SIG-M5 treated with dmso at 0.1 percent for 504 hours (cell line): ENCODE results near the gene PIGT.
A peak's percentile ranks its signal among the peaks of the same experiment; 100 is the strongest.

Experiments used
- DNase-seq: peaks from one replicate; lab custom pipeline; 2025; ENCODE audit not compliant: unreplicated experiment; lab: John Stamatoyannopoulos, UW

PIGT gene

GRCh38 chr20:45415822-45416637, at the start of gene PIGT:
TSS of gene PIGT (plus strand) at chr20:45416141. CDS start at chr20:45416157, 16 bp downstream.
- DNase-seq, result peak; percentile 89

DNA sequence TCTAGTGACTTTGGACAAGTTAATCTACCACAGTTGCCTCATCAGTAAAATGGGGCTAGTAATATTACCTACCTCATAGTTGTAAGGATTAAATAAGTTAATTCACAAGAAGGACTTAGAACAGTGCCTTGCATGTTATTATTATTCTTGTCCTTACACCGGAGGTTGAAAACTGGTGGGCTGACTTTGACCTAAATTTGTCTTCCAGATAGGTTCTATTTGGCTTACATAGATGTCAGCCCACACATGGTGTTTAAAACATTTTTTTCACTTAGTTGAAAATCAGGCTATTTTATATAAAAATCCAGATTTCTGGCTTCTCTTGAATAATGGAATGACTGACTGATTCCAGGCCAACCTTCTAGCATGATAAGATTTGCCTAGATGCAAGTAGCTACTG, 49.7 kb upstream of the PIGT start:
- DNase-seq, result no peak

- no peak for DNase-seq
Observed at GRCh38 chr20:45366631-45367030, 49.3 kb upstream of the PIGT start.

DNA sequence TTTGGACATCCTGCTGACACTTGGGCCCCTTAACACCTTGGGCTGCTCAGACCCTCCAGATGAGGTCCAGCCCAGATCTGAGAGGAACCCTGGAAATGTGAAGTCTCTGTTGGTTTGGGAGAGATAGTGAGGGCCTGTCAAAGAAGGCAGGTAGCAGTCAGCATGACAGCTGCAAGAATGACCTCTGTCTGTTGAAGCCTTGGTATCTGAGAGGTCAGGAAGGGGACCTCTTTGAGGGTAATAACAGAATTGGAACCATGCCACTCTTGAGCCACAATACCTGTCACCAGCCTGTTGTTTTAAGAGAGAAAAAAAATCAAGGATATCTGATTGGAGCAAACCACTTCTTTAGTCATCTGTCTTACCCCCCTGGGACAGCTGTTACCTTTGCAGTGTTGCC, 48.8 kb upstream of the PIGT start:
- DNase-seq, result no peak

DNA sequence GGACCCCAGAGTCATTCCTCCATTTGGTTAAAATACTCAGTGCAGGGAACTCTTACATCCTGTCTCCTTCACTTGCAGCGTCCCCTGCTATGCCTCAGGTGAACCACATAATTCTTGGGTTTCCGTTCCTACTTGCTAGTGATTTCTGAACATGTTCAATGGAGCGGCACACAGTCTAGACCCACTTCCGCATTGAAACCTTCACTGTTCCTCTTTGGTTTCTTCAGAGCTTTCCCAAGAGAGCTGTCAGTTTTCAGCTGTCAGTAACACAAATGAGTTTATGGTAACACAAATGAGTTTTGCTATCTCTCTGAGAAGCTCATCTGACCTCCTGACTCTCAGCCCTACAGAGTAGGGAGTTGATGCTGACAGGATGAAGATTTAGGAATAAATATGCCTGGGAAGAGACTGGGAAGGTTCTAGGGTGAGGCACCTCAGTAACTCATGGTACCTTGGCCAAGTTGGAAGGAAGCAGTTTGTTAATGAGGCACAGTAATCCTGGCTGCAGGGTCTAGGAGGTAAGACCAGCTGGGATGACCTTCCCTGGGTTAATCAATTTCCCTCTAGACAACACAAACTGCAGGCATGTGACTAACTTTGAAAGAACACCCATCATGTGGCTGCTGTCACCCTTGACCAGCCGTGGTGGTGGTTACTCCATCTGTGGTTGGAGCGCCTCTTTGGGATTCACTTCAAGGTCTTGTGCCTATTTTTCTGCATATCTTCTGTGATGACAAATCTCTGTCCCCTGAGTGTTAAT, 47.5 kb upstream of the PIGT start:
- DNase-seq, result peak; percentile 92

GRCh38 chr20:45370571-45371160, 45.3 kb upstream of the PIGT start:
- no peak for DNase-seq

DNA sequence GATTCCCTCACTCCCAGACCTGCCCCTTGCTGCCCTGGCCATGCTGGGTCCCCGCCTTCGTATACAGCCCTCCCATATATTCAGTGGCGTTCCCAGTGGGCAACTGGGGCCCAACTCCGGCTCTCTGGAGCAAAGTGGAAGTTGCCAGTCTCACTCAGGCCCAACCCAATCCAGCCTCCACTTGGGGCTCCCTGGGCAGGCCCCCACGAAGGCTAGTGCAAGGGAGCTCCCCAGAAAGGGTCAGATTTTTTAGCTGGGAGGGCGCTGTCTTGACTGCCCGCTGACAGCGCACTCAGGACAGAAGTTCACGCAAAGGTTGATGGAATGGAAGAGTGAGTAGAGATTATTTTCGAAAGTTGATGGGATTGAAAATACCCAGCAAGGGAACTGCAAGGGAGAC, 43.7 kb upstream of the PIGT start:
- no peak for DNase-seq

GRCh38 chr20:45372646-45373352, 43.1 kb upstream of the PIGT start:
- DNase-seq, result no peak

DNA sequence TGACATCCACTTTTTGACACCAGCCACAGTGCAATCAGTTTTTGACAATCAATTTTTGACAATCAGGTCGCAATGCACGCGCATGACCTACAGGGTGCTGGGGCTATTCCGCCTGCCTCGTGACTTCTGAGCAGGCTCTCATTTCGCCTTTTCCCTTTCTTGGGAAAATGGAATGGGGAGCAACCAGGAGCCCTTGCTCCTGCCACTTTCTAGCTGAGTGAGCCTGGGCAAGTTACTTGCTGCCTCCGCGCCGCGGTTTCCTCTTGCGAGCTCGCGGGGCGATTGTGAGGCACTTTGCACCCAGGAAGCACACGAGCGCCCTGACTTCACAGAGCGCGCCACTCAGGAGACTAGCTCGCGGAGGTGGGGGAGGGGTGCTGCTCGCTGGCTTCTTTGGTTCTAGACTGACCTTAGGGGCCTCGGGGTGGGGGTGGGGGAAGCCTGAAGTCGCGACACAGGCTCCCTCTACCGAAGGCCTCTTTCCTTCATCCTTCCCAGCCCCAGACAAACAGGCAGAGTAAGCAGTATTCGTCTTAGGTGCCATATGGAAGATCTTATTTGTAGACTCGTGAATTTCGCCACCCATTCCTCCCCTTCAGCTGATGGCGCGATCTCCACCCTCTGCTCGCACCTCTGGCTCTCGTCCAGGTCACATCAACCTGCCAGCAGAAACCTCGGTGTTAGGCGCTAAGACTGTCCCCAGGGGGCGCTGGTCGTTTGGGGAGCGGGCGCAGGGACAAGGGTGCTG, 42.4 kb upstream of the PIGT start:
- peak; percentile 71 for DNase-seq

GRCh38 chr20:45374101-45374467, 41.9 kb upstream of the PIGT start:
- no peak for DNase-seq

GRCh38 chr20:45374966-45375365, 41.0 kb upstream of the PIGT start:
- DNase-seq, result no peak

- no peak for DNase-seq
Observed at GRCh38 chr20:45377269-45377668, 38.7 kb upstream of the PIGT start.

DNA sequence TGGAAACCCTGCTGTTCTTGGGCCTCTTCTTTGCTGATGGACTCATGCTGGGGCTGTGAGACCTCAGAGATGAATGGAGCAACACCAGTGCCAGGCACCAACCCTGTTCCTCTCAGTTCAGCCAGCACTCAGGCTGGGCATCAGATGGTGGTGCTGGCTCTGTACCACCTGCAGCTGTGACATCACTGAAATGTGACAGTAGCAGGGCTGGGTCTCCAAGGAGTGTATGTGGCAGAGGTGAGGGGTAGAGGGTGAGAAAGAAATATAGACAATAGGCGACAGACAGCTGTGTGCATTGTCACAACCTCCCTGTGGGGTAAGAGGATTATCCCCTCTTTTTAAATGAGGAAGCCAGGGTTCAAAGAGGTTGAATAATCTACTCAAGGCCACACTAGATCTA, 37.8 kb upstream of the PIGT start, which contains the start of gene TP53TG5:
TP53TG5 (minus strand) TSS at position 135 of the 400 bp plus-strand sequence; CDS start at position 46, 89 bp downstream.
- DNase-seq, result no peak

- DNase-seq, result no peak
Observed at GRCh38 chr20:45387274-45387673, 28.7 kb upstream of the PIGT start.

- DNase-seq, result no peak
Observed at GRCh38 chr20:45390931-45391330, 25.0 kb upstream of the PIGT start.

DNA sequence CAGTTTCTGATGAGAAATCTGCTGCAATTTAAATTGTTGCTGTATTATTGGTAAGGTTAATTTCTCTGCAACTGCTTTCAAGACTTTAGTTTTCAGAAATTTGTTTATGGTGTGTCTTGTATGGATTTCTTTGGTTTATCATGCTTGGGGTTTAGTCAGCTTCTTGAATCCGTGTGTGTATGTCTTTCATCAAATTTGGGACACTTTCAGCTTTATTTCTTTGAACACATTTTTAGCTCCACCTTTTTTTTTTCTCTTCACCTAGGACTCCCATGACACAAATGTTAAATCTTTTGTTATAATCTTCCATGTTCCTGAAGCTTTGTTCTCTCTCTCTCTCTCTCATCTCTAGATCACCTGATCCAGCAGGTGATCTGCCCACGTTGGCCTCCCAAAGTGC, 24.4 kb upstream of the PIGT start:
- DNase-seq, result no peak

DNA sequence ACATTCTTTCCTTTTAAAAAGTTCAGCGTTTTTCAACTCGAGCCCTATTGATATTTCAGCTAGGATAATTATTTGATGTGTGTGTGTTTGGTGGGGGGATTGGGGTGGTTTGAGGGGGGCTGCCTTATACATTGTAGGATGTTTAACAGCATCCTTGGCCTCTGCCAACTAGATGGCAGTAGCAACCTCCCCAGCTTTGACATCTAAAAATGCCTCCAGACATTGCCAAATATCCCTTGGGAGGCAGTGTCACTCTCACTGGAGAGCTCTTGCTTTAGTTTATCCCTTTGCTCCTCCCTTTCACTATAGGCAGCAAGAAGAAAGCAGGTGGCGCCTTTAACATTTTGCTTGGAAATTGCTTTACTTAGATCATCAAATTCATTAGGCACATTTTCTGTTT, 23.2 kb upstream of the PIGT start:
- peak; percentile 22 for DNase-seq

GRCh38 chr20:45394221-45395113, 21.5 kb upstream of the PIGT start:
- no peak for DNase-seq

DNA sequence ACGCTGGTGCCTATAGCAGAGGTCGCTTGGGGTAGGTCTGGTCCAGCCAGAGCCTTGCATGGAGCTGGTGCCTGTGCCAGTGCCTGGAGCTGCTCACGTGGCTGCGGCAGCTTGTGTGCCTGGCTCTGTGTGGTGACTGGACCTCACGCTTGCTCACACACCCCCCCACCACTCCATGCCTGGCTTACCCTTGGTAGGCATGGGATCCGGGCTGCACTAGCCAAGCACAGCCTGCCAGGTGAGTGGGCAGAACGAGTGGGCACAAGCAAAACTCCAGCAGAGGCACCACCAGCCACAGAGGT, 20.9 kb upstream of the PIGT start:
- DNase-seq, result no peak

DNA sequence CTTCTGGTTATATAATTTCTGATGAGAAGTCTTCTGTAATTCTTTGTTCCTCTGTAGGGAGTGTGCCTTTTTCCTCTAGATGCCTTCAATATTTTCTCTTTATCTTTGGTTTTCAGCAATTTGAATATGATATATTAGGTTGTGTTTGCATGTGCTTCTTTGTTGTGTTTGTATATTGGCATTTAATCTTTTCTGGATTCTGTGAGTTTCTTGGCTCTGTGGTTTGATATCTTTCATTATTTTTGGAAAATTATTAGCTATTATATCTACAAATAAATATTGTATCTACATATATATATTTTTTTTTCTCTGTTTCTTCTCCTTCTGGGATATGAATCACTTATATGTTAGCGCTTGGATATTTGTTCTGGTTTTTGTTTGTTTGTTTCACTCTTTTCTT, 16.9 kb upstream of the PIGT start:
- DNase-seq, result no peak
